Measurements from ENCODE around the gene SCAMP4.

The SCAMP4 gene

DNA sequence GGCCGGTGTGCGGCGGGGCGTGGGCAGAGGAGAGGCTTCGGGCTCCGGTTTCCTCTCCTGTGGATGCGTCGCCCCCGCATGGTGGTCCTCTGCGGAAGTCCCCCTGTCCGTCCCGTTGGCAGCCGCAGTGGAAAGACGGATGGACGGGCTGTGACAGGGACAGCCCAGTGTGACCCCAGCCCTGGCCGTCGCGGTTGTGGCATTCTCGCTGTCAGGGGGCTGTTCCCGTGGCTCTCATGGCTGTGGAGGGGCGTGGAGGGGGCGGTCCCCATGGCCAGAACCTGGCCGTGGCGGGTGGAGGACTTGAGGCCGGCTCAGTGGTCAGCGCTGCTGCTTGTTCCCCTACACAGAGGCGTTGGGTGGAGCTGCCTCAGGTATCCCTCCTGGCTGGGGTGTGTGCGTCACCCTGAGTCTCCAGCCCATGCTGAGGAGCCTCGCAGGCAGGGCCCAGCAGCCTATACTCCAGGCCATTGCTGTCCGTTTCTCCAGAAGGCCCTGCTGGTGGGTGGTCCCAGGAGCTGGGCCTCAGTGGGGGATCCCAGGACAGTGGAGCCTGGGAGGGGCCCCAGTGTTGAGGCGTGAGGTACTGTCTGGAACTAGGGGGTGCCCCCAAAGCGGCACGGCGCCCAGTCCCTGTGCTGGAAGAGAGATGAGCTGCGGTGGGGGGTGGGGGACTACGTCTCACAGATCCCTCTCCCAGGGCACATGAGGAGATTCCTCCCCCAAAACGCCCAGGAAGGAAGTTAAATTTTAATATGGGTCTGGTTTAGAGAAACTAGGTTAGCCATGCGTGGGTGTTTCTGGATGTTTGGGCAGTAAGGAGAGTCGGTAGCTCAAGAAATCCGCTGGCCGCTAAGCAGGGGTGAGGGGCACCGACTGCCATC lies 56.0 kb downstream of the SCAMP4 start:
- DNase-seq = no peak

DNA sequence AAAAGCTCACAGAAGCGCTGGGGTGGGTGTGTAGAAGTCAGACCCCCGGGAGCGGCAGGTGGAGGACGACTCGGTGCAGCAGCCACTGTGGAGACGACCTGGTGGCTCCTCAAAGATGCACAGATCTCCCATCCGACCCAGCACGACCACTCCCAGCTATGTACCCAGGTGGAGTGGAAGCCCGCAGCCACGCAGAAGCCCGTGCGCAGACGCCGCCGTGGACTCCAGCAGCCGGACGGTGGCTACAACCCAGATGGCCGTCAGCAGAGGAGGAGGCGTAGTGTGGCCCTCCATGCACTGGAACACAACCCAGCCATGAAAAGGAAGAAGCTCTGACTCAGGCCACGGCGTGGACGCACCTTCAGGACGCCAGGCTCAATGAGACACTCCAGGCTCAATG lies 57.5 kb downstream of the SCAMP4 start:
- DNase-seq = no peak

DNA sequence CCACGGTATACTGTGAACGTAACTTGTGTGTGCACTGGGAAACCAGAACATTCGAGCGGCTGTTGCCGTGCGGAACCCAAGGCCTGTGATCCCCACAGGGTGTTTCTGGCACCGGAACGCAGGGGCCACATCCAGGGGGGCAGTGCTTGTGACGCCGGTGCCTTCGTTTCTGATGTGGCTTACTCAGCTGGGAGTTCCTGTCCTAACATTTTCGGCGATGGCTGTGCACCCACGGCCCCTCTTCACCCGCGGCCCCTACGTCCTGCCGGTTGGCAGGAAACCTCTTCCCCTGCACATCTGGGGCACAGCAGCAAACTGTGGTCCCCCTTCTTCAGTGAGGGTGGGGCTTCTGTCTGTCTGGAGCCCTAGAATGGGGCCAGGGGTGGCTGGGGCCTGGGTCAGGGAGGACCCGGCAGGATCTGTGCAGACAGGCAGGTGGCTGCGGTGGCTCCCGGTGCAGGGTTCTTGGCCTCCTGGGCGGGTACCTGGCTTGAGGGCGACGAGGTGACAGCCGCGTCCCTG lies 61.9 kb downstream of the SCAMP4 start:
- no peak for DNase-seq

DNA sequence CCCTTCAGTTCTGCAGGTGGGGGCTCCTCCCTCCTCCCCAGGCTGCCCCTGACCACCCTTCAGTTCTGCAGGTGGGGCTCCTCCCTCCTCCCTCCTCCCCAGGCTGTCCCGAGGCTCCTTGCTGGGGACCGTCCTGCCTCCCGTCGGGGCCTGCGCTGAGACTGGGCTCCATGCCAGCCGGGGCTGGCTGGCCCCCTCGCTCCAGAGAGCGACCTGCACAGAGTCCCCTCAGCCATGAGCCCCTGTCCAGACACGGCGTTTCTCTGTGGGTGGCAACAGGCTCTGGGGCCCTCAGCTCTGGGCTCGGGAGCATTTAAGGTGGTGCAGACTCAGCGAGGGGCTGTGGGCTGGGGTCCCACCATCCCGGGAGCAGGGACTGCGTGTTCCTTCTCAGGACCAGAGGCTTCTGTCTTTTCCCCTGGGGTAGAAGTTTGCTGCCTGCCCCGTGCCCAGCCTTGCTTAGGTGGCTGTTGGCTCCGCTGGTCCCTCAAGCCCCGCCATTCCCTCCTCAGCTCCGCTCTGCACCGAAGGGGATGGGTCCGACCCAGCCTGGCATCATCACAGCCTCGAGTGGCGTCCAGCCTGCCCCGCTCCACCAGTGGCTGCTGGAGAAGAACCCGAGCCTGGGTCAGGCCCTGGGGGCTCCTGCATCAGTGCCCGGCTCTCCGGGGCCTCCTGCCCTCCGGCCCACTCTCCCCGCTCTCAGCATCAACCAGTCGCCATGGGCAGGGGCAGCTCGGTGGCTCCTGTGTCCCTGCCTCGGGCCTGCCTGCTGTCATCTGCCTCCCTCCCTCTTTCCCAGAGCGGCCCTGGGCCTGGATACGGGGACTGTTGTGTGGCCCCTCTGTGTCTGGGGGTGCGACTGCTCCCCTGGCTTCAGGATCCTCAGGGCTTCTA lies 63.3 kb downstream of the SCAMP4 start:
- no peak for DNase-seq

DNA sequence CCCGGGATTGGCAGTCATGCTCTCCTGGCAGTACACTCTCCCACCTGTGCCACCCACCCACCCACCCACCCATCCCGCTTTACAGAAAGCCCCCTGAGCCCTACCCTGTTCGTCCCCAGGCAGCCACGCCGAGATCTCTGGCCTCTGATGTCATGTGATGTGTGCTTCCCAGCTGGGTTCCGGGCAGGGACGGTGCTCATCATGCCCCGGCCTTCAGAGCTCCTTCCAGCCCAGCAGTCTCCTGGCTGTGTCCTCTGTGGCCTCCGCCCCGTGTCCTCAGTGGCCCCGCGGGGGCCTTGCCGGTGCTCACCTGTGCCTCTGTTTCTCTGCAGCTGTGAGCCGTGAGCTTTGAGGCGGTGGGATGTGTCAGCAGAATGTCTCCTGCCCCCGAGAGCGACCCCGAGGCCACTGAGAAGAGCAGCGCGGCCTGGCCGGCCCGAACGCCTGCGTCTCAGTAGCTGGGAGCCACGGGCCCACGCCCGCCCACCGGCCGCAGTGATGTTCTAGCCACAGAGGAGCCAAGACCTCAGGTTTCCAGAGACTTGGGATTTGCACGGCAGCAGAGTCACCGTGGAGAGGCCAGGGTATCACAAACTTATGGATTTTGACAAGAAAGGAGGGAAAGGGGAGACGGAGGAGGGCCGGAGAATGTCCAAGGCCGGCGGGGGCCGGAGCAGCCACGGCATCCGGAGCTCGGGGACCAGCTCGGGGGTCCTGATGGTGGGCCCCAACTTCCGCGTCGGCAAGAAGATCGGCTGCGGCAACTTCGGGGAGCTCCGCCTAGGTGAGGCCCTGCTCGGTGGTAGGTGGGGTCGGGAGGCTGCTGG lies 64.2 kb downstream of the SCAMP4 start:
- DNase-seq = no peak

DNA sequence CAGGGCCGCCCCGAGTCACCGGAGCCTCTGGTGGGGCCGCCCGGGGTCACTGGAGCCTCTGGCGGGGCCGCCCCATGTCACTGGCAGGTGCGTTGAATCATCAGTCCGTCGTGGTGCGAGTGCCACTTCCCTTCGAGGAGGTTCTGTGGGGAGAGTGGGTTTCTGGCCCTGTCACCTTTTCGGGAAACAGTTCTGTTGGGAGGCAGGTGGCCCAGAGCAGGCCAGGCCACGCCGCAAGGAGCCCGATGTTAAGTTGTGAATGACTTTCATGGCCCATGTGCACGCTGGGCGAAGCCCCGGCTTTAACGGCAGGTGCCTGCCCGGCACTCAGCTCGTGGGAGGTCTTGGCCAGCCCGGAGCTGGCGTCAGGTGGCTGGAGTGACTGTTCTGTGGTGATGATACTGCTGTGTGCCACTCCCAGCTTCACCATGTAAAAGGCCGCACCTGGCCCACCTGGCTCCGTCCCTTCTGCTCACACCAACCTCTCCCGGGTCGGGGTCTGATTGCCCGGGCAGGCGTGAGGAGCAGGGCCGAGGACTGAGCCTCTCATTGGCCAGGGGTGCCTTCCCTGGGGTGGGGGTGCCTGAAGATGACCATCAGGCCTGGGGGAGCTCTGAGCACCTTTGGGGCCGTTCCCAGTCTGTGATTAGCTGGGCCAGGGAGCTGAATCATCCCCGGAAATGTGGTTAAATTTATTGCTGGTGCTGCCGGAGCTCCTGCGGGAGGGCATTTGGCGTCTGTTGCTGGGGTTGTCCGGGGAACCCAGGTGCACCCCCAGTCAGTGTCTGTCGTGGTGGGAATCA lies 65.0 kb downstream of the SCAMP4 start:
- DNase-seq = no peak

DNA sequence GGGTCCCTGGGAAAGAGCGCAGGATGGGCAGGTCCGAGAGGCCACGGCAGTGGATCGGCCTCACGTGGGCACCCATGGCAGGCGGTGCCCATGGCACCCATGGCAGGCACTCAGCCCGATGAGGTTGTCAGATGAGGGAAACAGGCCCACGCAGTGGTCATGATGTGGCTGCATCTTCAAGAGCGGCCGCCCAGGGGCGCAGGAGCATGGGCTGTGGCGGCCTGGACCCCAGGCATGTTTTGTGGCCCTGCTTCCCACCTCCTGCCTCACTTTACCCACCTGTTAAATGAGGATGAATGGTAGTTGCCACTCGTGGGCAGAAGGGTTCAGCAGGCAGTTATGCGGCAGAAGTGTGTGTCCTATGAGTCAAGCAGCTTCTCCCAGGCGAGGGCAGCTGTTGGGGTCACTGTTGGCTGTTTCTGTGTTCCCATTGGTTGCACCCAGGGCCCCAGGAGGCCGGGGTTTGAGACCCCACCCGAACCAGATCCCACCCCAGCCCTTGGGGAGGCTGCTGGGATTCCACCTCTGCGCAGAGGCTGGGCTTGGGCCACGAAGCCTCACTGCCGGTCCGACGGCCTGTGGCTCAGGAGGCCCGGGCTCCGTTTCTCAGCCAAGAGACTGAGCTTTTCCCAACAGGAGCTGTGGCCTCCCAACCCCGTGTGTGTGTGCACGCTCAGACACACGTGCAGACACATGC lies 65.8 kb downstream of the SCAMP4 start:
- DNase-seq = no peak

DNA sequence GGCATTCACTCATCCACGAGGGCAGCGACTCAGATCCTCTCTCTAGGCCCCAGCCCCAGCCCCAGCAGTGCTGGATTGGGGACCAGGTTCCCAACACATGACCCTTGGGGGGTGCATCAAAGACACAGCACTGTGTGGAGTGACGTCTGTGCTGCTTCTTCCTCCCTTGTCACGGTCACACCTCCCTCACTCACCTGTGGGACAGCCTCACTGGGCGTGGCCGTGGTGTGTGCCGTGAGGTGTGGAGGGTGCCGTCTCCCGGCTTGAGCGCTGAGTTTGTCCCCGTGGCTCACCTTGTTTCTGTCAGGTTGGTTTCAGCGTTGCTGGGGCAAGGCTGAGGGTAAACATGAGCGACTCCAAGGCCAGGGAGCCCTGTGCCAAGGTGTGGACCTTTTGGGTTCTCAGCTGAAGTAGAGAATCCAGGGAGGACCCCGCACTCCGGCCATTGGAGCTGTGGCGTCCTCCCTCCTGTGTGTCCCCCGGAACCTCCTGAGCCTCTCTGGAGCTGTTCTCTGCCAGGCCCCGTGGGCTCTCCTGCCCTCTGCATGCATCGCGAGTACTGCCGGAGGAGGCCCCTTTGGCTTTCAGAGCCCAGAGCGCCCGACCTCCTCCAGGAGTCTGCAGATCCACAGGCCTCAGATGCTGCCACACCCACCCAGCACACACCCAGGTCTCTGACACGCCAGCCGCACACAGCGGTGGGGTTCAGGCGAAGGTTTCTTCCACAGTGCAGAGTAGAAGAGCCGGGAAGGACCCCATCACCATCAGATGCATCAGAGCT lies 69.4 kb downstream of the SCAMP4 start:
- DNase-seq = no peak

DNA sequence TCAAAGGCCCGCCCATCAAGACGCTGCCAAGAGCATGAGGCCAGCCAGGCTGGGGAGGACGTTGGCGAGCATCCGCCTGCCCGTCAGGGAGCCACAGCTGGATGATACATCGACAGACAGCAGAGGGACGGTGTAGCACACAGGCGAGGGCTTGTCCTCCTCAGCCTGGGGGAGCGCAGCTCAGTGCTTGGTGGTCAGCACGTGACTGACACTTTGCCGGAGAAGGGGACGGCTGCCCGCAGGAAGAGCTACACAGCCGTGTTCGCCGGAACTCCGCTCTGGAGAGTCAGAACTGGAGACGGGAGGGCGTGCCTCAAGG lies 69.9 kb downstream of the SCAMP4 start:
- no peak for DNase-seq

Data from right hindlimb (tissue), 1 donor.